ENCODE results near the gene UVSSA. TPM values are rescaled to one million over a fixed set of nuclear protein-coding genes. Genes with fewer than 3 reads are reported as not detected.

The UVSSA gene
- total RNA-seq, 2 donors from 2014 or later, result 18.2 to 26.0 TPM

GRCh38 chr4:1354136-1354982 lies 7.4 kb downstream of the UVSSA start:
- Histone ChIP-seq H3K27me3 (no peaks in the 10 kb centered on the region), H3K9me3 (no peaks in the 10 kb centered on the region), H3K27ac (no peak overlapping the region), H3K4me3 (no peak overlapping the region), H3K36me3 (replicated peaks in 1 of 2; ENCODE audit: insufficient read depth in 1 of 2, low read depth in 2 of 2) (peaks cover 0 to 10% of the 10 kb centered on the region in 2 donors), H3K4me1 (peaks cover 8% of the 10 kb centered on the region)
- 88 to 96% methylated on average over 18 to 33 of the region's 36 CpGs for WGBS, 2 donors
- intact Hi-C loops (cut with DNase I), result loop anchor here (5.0 to 10.0 kb wide), 2 partner anchors 270 to 368 kb away; partner anchors contain the start of genes TACC3 and TMEM129
- no peak for DNase-seq
- ATAC-seq, result no peak
- TF ChIP-seq CTCF (IDR thresholded peaks at IDR 0.05) (no peak), POLR2A (IDR thresholded peaks at IDR 0.05) (no peak)

GRCh38 chr4:1354983-1355275 lies 7.9 kb downstream of the UVSSA start:
- no peak for DNase-seq

GRCh38 chr4:1355378-1355777 lies 8.4 kb downstream of the UVSSA start:
- Histone ChIP-seq H3K36me3 (replicated peaks in 1 of 2; ENCODE audit: insufficient read depth in 1 of 2, low read depth in 2 of 2) (peaks cover 0 to 7% of the 10 kb centered on the region in 2 donors), H3K4me3 (no peak overlapping the region), H3K9me3 (no peaks in the 10 kb centered on the region), H3K27me3 (no peaks in the 10 kb centered on the region), H3K27ac (no peak overlapping the region), H3K4me1 (peaks cover 8% of the 10 kb centered on the region)
- TF ChIP-seq POLR2A (IDR thresholded peaks at IDR 0.05) (no peak), CTCF (IDR thresholded peaks at IDR 0.05) (no peak)
- no peak for DNase-seq
- intact Hi-C loops (cut with DNase I), result loop anchor here (5.0 to 10.0 kb wide), 2 partner anchors 157 to 269 kb away; no protein-coding TSS in a partner anchor
- no peak for ATAC-seq
- 90% methylated on average over 2 to 10 of the region's 14 CpGs for WGBS, 2 donors

More at GRCh38 chr4:1354983-1355275, 7.9 kb downstream of the UVSSA start:
- 91 to 96% methylated on average over 17 to 18 of the region's 18 CpGs for WGBS, 2 donors
- H3K4me1 ChIP-seq, result peaks cover 8% of the 10 kb centered on the region
- no peak overlapping the region for H3K27ac ChIP-seq
- ATAC-seq, result no peak
- intact Hi-C loops (cut with DNase I), result loop anchor here (5.0 to 10.0 kb wide), 3 partner anchors 157 to 367 kb away; partner anchors contain the start of genes TACC3 and TMEM129
- no peaks in the 10 kb centered on the region for H3K27me3 ChIP-seq
- peaks cover 0 to 7% of the 10 kb centered on the region in 2 donors for H3K36me3 ChIP-seq (replicated peaks in 1 of 2; ENCODE audit: insufficient read depth in 1 of 2, low read depth in 2 of 2)
- TF ChIP-seq POLR2A (IDR thresholded peaks at IDR 0.05) (no peak), CTCF (IDR thresholded peaks at IDR 0.05) (no peak)
- H3K9me3 ChIP-seq, result no peaks in the 10 kb centered on the region
- H3K4me3 ChIP-seq, result no peak overlapping the region

GRCh38 chr4:1356181-1356998 lies 9.4 kb downstream of the UVSSA start:
- DNase-seq (peak; percentile 60 to 75 (median 64)), ATAC-seq (no peak)
- Histone ChIP-seq H3K4me1 (peaks cover 8% of the 10 kb centered on the region), H3K27ac (no peak overlapping the region), H3K4me3 (no peak overlapping the region), H3K27me3 (no peaks in the 10 kb centered on the region), H3K36me3 (replicated peaks in 1 of 2; ENCODE audit: insufficient read depth in 1 of 2, low read depth in 2 of 2) (peaks cover 0 to 7% of the 10 kb centered on the region in 2 donors), H3K9me3 (no peaks in the 10 kb centered on the region)
- WGBS, 2 donors, result 40 to 60% methylated on average over 16 to 28 of the region's 28 CpGs
- TF ChIP-seq POLR2A (IDR thresholded peaks at IDR 0.05) (no peak), CTCF (IDR thresholded peaks at IDR 0.05) (peak; percentile 62 to 79 (median 68))
- intact Hi-C loops (cut with DNase I), result loop anchor here (5.0 to 10.0 kb wide), 2 partner anchors 156 to 268 kb away; no protein-coding TSS in a partner anchor

All from body of pancreas (tissue), 4 donors.